AG09319 (cell line): ENCODE results near the gene WRAP73.

Source experiments
- DNase-seq: peaks from one replicate; pipeline ENCODE4 v3.0.0-alpha.2; 2010; ENCODE audit warnings: low read depth; ENCODE audit errors: extremely low read depth
- TF ChIP-seq, protein P1 (sequence below): IDR thresholded peaks from 2 replicates; pipeline ENCODE4 v1.5.1; 2011; ENCODE audit warnings: low read depth, mild to moderate bottlenecking, inconsistent platforms, low read length, moderate library complexity

WRAP73 gene

DNA sequence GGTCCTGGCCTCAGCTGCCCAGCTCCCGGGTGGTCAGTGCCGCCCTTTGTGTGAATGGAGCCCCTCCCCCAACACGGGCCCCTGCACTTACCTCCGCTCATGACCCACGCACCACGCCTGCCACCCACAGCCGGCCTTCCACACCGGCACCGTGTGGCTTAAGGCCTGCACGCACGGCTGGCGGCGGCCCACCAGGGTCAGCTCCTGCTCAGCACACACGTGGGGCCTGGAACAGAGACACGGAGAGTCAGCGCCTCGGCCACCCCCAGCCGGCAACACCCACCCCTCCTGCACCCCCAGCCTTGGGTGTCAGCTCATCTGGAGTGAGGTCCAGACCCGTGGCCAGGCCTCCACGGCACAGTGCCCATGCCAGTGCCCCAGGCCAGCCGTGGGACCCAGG lies 47.5 kb downstream of the WRAP73 start:
- DNase-seq, result no peak
- TF ChIP-seq, protein P1, sequence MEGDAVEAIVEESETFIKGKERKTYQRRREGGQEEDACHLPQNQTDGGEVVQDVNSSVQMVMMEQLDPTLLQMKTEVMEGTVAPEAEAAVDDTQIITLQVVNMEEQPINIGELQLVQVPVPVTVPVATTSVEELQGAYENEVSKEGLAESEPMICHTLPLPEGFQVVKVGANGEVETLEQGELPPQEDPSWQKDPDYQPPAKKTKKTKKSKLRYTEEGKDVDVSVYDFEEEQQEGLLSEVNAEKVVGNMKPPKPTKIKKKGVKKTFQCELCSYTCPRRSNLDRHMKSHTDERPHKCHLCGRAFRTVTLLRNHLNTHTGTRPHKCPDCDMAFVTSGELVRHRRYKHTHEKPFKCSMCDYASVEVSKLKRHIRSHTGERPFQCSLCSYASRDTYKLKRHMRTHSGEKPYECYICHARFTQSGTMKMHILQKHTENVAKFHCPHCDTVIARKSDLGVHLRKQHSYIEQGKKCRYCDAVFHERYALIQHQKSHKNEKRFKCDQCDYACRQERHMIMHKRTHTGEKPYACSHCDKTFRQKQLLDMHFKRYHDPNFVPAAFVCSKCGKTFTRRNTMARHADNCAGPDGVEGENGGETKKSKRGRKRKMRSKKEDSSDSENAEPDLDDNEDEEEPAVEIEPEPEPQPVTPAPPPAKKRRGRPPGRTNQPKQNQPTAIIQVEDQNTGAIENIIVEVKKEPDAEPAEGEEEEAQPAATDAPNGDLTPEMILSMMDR, result no peak

DNA sequence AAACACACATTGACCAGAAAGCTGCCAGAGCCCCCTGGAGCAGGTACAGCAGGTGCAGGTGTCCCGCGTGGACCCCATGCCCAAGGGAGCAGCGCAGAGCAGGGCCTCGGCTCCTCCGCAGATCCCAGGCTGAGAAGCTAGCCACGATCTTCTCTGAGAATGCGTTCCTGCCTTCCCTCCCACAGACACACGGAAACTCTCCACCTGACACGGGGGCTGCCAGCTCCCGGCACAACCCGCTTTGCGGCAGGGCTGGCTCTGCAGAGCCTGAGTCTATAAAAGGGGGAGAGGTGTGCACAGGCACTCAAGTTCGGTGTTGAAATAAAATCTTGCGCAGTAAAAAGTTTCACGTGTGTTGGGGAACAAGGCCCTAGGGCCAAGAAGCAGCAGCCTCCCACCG lies 48.2 kb downstream of the WRAP73 start:
- TF ChIP-seq, protein P1, result no peak
- DNase-seq, result no peak

DNA sequence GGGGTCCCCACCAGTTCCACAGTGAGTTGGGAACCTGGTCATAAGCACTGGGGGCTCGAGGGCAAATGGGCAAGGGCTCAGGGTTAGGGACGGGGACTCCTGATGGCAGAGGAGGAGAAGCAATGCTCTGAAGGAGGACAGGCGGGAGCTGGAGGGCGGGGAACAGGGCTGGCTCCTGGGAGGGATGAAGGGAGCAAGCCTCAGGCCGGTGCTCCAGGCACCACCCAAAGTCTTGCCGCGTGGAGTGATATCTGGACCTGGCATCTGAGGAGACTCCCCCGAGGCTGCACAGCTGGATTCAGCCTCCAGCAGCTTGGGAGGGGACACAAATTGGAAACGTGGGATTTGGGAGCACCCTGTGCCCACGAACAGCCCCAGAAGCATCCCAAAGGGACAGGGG lies 49.5 kb downstream of the WRAP73 start:
- TF ChIP-seq, protein P1, result no peak

DNA sequence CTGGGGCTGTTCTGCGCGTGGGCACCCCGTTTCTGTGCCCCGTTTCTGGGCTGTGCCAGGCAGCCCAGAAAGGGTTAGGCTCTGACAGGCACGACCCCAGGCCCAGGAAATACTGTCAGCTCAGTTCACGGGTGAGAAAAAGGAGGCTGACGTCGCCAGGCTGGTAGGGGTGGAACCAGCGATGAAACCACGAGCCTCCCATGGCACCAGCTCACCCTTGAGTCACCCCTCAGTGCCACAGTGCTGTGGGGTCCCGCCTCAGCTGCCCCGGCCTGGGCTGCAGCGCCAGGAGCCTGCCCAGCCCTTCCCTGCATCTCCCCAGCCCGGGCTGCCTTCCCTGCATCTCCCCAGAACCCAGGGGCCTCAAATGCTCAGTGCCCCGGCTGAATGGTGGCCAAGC lies 50.1 kb downstream of the WRAP73 start:
- DNase-seq, result no peak
- TF ChIP-seq, protein P1, result no peak

More for the DNA sequence above, 49.5 kb downstream of the WRAP73 start:
- no peak for DNase-seq

DNA sequence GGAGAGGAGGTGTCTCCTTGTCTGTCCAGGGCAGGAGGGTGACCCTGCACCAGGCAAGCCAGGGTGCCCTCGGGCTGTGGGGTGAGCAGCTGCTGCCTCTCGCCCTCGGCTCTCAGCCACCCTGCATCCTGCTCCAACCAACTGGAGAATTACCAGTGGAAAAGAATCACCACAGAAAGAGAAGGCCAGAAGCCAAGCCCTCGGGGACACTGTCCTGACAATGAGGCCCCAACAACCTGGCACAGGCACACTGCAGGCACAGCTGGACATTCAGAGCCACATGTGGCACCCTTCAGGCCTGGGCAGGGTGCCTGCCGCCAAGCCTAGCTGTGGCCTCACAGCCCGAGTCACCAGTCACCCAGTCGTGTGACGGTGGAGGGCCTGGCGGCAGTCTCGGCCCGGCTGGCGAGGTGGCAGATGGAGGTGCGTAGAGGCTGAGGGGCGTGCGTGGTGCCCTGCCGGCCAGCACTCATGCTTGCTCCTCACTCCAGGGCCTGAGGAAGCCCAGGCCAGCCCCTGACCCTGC lies 50.6 kb downstream of the WRAP73 start:
- DNase-seq, result no peak
- TF ChIP-seq, protein P1, result no peak

DNA sequence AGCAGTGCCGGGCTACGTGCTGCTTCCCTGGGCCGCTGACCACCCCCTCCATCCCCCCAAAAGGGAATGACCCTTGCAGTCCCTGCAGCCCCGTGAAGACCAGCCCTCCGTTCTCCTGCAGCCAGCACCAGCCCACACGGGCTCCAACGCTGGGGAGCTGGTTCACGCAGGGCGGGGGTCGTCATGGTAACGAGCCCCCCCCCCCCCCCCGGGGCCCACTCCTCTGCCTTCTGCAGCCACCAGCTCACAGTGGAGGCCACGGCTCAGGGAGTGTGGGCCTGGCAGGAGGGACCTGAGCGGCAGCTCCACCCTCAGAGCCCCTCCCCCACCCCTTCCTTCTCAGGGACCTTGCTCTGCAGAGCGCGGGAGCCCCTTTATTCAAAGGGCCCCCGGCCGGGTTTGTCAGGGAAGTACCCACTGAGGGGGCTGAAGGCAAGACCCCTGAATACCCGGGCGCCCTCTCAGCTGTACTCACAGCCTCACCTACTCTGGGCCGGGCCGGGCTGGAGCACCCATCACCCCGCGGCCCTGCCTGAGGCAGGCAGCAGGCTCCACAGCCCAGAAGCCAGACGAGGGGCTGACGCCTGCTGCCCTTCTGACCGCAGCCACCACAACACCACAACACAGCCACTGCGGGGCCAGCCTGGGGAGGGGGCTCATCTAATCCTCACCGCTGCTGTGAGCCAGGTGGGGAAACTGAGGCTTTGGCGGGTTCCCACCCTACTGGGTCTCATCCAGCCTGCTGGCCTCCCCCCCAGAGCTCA lies 51.2 kb downstream of the WRAP73 start:
- no peak for DNase-seq
- TF ChIP-seq, protein P1, result no peak

DNA sequence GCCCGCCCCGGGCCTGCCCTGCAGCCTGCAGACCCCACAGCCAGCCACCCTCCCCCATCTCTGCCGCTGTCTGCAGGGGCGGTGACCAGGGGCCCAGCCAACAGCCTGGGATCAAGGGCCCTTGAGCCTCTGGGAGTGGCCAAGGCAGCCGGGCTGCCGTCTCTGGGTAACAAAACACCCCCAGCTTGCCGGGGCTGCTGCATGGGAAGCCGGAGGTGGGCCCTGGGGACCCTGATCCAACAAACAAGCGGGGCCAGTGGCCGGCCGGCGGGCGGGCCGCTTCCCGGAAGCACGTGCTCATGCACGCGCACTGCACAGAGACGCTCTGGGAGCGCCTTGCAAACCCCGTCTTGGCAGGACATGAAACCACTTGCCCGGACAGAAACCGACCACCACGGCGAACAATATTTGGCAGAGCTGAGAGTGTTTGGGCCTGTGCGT lies 51.8 kb downstream of the WRAP73 start:
- TF ChIP-seq, protein P1, result no peak
- no peak for DNase-seq
